Measurements from ENCODE around the gene FNDC1.

FNDC1 gene

GRCh38 chr6:159321267-159321666 is 152.1 kb downstream of the FNDC1 start:
- in situ Hi-C loops (cut with HindIII; ENCODE audit: low pct_ligation_motif_present, low pct_unique_long_range_greater_than_20kb, low sequenced_read_pairs), result no loop called here
- DNase-seq, result no peak

All from ACHN (cell line).